WTC11 (cell line): Measurements from ENCODE around the gene CHEK2.

Source experiments
- TEAD4 ChIP-seq: sonication (generic); formaldehyde crosslinking; IDR thresholded peaks from 2 replicates; pipeline ENCODE4 v1.8.0; 2022; ENCODE audit warnings: mild to moderate bottlenecking, missing genetic modification reagents
- ZBTB21 ChIP-seq: sonication (generic); formaldehyde crosslinking; IDR thresholded peaks from 2 replicates; pipeline ENCODE4 v1.8.1; 2023; ENCODE audit warnings: mild to moderate bottlenecking, missing genetic modification reagents, borderline replicate concordance
- ZNF121 ChIP-seq: sonication (generic); formaldehyde crosslinking; IDR thresholded peaks from 2 replicates; pipeline ENCODE4 v1.8.0; 2023; ENCODE audit warnings: missing genetic modification reagents
- TF ChIP-seq, protein P1 (sequence below): fragments of 200-600 bp; IDR thresholded peaks from 2 replicates; pipeline ENCODE4 v1.8.0; 2022; ENCODE audit warnings: antibody characterized with exemption
- TF ChIP-seq, protein P2 (sequence below): sonication (generic); formaldehyde crosslinking; IDR thresholded peaks from 2 replicates; pipeline ENCODE4 v1.8.0; 2022; ENCODE audit warnings: mild to moderate bottlenecking, missing genetic modification reagents
- TF ChIP-seq, protein P3 (sequence below): sonication (generic); formaldehyde crosslinking; conservative IDR thresholded peaks from 2 replicates; pipeline ENCODE4 v1.8.1; 2022; ENCODE audit warnings: mild to moderate bottlenecking, missing genetic modification reagents
- TF ChIP-seq, protein P4 (sequence below): sonication (generic); formaldehyde crosslinking; IDR thresholded peaks from 2 replicates; pipeline ENCODE4 v1.8.1; 2023; ENCODE audit warnings: mild to moderate bottlenecking, missing genetic modification reagents, moderate library complexity
- TF ChIP-seq, protein P5 (sequence below): sonication (generic); formaldehyde crosslinking; IDR thresholded peaks from 2 replicates; pipeline ENCODE4 v1.8.1; 2022; ENCODE audit warnings: low read depth, missing genetic modification reagents, borderline replicate concordance
- TF ChIP-seq, protein P6 (sequence below): sonication (generic); formaldehyde crosslinking; IDR thresholded peaks from 2 replicates; pipeline ENCODE4 v1.8.1; 2022; ENCODE audit warnings: low read depth, mild to moderate bottlenecking, moderate library complexity, missing genetic modification reagents, borderline replicate concordance

DNA sequence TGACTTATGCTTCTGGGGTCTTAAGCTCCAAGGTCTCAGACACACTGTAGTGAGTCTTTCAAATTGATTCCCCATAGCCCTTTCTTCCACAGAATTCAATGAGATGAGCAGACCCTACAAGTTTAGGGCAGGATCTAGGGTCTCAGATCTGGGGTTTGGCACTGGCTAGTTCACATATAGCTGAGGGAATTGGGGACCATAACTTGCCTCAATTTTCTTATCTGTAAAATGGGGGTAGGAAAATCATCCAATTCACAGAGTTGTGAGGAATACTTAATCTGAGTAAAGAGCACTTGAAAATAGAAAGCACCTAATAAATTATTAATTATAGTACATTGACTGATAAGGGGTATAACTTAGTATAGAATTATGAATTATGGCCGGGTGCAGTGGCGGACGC lies 25.0 kb upstream of the CHEK2 start:
- TF ChIP-seq, protein P1, sequence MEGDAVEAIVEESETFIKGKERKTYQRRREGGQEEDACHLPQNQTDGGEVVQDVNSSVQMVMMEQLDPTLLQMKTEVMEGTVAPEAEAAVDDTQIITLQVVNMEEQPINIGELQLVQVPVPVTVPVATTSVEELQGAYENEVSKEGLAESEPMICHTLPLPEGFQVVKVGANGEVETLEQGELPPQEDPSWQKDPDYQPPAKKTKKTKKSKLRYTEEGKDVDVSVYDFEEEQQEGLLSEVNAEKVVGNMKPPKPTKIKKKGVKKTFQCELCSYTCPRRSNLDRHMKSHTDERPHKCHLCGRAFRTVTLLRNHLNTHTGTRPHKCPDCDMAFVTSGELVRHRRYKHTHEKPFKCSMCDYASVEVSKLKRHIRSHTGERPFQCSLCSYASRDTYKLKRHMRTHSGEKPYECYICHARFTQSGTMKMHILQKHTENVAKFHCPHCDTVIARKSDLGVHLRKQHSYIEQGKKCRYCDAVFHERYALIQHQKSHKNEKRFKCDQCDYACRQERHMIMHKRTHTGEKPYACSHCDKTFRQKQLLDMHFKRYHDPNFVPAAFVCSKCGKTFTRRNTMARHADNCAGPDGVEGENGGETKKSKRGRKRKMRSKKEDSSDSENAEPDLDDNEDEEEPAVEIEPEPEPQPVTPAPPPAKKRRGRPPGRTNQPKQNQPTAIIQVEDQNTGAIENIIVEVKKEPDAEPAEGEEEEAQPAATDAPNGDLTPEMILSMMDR: no peak
- TF ChIP-seq, protein P2, sequence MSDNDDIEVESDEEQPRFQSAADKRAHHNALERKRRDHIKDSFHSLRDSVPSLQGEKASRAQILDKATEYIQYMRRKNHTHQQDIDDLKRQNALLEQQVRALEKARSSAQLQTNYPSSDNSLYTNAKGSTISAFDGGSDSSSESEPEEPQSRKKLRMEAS (CRISPR knock-in tag): no peak
- no peak for TF ChIP-seq TEAD4 (CRISPR knock-in tag)
- TF ChIP-seq, protein P3, sequence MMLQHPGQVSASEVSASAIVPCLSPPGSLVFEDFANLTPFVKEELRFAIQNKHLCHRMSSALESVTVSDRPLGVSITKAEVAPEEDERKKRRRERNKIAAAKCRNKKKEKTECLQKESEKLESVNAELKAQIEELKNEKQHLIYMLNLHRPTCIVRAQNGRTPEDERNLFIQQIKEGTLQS (CRISPR knock-in tag): no peak
- no peak for TF ChIP-seq ZNF121
- TF ChIP-seq, protein P4, sequence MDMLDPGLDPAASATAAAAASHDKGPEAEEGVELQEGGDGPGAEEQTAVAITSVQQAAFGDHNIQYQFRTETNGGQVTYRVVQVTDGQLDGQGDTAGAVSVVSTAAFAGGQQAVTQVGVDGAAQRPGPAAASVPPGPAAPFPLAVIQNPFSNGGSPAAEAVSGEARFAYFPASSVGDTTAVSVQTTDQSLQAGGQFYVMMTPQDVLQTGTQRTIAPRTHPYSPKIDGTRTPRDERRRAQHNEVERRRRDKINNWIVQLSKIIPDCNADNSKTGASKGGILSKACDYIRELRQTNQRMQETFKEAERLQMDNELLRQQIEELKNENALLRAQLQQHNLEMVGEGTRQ (CRISPR knock-in tag): no peak
- no peak for TF ChIP-seq ZBTB21 (CRISPR knock-in tag)
- TF ChIP-seq, protein P5, sequence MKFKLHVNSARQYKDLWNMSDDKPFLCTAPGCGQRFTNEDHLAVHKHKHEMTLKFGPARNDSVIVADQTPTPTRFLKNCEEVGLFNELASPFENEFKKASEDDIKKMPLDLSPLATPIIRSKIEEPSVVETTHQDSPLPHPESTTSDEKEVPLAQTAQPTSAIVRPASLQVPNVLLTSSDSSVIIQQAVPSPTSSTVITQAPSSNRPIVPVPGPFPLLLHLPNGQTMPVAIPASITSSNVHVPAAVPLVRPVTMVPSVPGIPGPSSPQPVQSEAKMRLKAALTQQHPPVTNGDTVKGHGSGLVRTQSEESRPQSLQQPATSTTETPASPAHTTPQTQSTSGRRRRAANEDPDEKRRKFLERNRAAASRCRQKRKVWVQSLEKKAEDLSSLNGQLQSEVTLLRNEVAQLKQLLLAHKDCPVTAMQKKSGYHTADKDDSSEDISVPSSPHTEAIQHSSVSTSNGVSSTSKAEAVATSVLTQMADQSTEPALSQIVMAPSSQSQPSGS (CRISPR knock-in tag): no peak
- TF ChIP-seq, protein P6, sequence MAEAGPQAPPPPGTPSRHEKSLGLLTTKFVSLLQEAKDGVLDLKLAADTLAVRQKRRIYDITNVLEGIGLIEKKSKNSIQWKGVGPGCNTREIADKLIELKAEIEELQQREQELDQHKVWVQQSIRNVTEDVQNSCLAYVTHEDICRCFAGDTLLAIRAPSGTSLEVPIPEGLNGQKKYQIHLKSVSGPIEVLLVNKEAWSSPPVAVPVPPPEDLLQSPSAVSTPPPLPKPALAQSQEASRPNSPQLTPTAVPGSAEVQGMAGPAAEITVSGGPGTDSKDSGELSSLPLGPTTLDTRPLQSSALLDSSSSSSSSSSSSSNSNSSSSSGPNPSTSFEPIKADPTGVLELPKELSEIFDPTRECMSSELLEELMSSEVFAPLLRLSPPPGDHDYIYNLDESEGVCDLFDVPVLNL (CRISPR knock-in tag): no peak
